HUES64 (cell line): ENCODE data around the gene PDZK1IP1.
"Not testable (repeated sequence)": the region's sequence is repeated elsewhere in the genome, so short reads cannot be mapped to it uniquely, and the experiment has no call there.

Experiments used
- H3K27ac ChIP-seq: 2 replicates; pipeline ENCODE4 v1.7.0; 2013; ENCODE audit warnings: low read depth, low read length, inconsistent platforms
- H3K27me3 ChIP-seq: 2 replicates; pipeline ENCODE4 v1.6.1; 2013; ENCODE audit warnings: mild to moderate bottlenecking, low read length; ENCODE audit not compliant: insufficient read depth
- H3K36me3 ChIP-seq: 2 replicates; pipeline ENCODE4 v1.6.1; 2013; ENCODE audit warnings: mild to moderate bottlenecking, low read length; ENCODE audit not compliant: insufficient read depth
- H3K4me1 ChIP-seq: 2 replicates; pipeline ENCODE4 v1.6.1; 2013; ENCODE audit warnings: mild to moderate bottlenecking, low read length, moderate library complexity; ENCODE audit not compliant: insufficient read depth
- H3K4me3 ChIP-seq: 2 replicates; pipeline ENCODE4 v1.5.1; 2013; ENCODE audit warnings: mild to moderate bottlenecking, low read length, moderate library complexity
- H3K9ac ChIP-seq: 2 replicates; pipeline ENCODE4 v1.6.1; 2013; ENCODE audit warnings: mild to moderate bottlenecking, low read depth, low read length
- H3K9me3 ChIP-seq: 2 replicates; pipeline ENCODE4 v1.6.1; 2013; ENCODE audit warnings: low read depth, low read length; ENCODE audit not compliant: insufficient read depth
- WGBS: fragments of 150-250, 120-280 bp; methylation state at CpG from one replicate; pipeline ENCODE4 v1.1.7; 2013; ENCODE audit warnings: missing lambda C conversion rate; 5-methylcytosine and 5-hydroxymethylcytosine counted together

Gene PDZK1IP1

GRCh38 chr1:47193496-47193895 is 3.7 kb upstream of the PDZK1IP1 start:
- peaks cover 22% of the 10 kb centered on the region for H3K27me3 ChIP-seq
- WGBS, result 83% methylated on average over 10 of the region's 10 CpGs
- H3K4me1 ChIP-seq, H3K36me3 ChIP-seq, H3K9ac ChIP-seq, H3K27ac ChIP-seq, H3K9me3 ChIP-seq, H3K4me3 ChIP-seq: not testable (repeated sequence)

DNA sequence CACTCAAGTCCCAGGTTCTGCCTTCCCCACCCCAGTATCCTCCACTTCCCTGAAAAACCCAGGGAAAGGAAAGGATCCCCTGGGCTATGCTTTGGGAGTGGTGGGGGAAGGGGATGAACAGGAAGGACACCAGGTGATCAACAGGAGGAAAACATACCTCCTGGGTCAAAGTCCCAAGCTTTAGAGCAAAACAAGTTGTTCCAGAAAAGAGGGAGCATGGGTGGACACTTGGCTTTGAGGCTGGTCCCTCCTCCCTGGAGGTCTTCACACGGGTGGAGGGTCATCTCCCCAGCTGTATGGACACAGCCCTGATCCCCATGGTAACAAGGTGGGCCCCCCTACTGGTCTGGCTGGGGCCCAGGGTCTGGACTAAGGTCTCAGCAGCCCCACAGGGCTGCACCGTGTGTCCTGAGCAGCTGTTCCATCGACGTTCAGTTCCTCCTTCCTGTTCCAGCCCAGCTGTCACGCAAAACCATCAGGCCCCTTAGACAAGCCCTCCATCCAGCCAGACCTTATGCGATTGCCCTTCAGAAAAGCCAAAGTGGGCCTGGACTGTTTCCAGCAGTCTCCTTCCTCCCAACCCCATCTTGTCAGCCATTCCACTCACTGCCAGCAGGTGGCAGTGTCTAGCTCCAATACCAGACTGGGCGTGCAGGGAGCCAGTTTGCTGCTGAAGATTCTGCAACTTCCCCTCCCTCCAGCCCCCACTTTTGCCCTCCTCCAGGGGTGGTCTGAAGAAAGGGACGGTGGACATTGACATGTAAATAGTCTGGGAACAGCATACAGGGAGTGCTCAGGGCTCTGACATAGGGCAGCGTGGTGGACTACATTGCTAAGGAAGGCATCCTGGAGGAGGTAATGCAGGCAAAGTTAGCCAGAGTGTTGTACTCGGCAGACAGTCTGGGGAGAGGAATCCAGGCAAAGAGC is 2.9 kb upstream of the PDZK1IP1 start:
- H3K9ac ChIP-seq, result no peak overlapping the region
- WGBS, result 10% methylated on average over 10 of the region's 10 CpGs
- H3K27ac ChIP-seq, result no peak overlapping the region
- H3K36me3 ChIP-seq, result no peaks in the 10 kb centered on the region
- no peak overlapping the region for H3K4me3 ChIP-seq
- H3K9me3 ChIP-seq, result no peaks in the 10 kb centered on the region
- H3K27me3 ChIP-seq, result peaks cover 18% of the 10 kb centered on the region
- H3K4me1 ChIP-seq, result peaks cover 6% of the 10 kb centered on the region; the same call in 1 of the 2 replicates

DNA sequence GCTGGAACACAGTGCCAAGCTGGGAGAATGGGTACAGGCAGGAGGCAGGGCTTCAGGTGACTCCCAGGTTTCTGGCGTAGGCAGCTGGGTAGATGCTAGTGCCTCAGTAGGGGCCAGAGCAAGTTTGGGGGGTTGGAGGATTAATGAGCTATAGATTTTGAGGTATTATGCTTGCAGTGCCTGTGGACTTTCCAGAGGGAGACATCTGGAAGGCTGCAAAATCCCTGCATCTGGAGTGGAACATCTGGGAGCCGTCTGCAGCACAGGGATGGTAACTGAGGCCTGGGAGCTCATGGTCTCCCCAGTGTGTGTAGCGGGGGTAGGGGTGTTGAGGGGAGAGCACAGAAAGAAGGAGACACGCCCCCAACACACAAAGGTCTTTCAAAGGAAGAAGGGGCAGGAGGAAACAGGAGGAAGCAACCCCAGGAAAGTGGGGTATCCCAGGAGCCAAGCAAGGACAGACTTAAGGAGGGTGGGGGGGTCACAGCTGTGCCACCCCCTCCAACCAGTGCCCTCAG is 2.2 kb upstream of the PDZK1IP1 start:
- H3K9me3 ChIP-seq, result no peaks in the 10 kb centered on the region
- no peak overlapping the region for H3K4me3 ChIP-seq
- H3K9ac ChIP-seq, result no peak overlapping the region
- peaks cover 18% of the 10 kb centered on the region for H3K27me3 ChIP-seq
- WGBS, result 96% methylated on average over 4 of the region's 4 CpGs
- H3K27ac ChIP-seq, result no peak overlapping the region
- peaks cover 6% of the 10 kb centered on the region; the same call in 1 of the 2 replicates for H3K4me1 ChIP-seq
- H3K36me3 ChIP-seq, result no peaks in the 10 kb centered on the region

DNA sequence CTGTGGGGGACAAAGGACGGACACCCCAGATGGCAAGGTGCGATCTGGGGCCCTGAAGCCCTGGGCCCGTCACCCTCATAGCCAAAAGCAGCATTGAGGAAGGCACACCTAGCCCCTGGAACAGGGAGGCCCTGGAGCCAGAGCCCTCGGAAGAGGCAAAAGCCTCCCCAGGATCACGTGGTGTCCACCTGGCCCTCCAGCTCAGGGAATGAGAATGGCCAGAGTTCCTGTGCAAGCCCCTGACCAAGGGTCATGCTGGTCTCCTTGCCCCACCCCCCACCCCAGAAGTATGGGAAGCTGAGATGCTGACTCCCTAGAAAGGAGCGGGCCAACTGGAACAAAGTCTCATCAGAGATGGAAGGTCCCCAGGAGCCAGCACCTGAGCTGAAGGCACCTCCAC is 1.0 kb upstream of the PDZK1IP1 start:
- Histone ChIP-seq H3K27ac (no peak overlapping the region), H3K9ac (no peak overlapping the region), H3K36me3 (no peaks in the 10 kb centered on the region), H3K4me1 (peaks cover 6% of the 10 kb centered on the region; the same call in 1 of the 2 replicates), H3K4me3 (no peak overlapping the region), H3K9me3 (no peaks in the 10 kb centered on the region), H3K27me3 (peaks cover 18% of the 10 kb centered on the region)
- 90% methylated on average over 6 of the region's 6 CpGs for WGBS

DNA sequence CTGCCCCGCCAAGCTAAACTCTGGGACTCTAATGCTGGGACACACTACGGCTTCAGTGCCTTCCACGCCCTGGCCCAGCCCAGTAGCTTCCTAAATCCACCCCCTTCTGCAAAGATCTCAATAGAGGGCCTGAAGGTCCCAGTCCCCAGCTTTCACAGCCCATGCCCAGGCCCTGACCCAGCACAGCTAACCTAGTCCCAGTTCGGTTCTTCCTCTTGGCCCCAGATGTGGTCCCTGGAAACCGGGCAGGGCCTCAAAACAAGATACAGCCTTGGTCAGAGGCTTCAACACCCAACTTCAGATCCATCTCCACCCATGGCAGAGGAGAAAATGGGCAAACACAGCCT is 646 bp upstream of the PDZK1IP1 start:
- whole genome bisulfite sequencing, result 86% methylated on average over 5 of the region's 5 CpGs
- no peak overlapping the region for H3K4me3 ChIP-seq
- peaks cover 6% of the 10 kb centered on the region; the same call in 1 of the 2 replicates for H3K4me1 ChIP-seq
- no peak overlapping the region for H3K27ac ChIP-seq
- H3K9ac ChIP-seq, result no peak overlapping the region
- peaks cover 18% of the 10 kb centered on the region for H3K27me3 ChIP-seq
- H3K36me3 ChIP-seq, result no peaks in the 10 kb centered on the region
- no peaks in the 10 kb centered on the region for H3K9me3 ChIP-seq

GRCh38 chr1:47188791-47189785 is 748 bp downstream of the PDZK1IP1 start:
- H3K27me3 ChIP-seq, result peaks cover 6% of the 10 kb centered on the region
- whole genome bisulfite sequencing, result 84% methylated on average over 7 of the region's 7 CpGs
- H3K9ac ChIP-seq, result no peak overlapping the region
- no peaks in the 10 kb centered on the region for H3K36me3 ChIP-seq
- no peak overlapping the region for H3K4me3 ChIP-seq
- peaks cover 6% of the 10 kb centered on the region; the same call in 1 of the 2 replicates for H3K4me1 ChIP-seq
- H3K9me3 ChIP-seq, result no peaks in the 10 kb centered on the region
- no peak overlapping the region for H3K27ac ChIP-seq

GRCh38 chr1:47187926-47188250 is 1.9 kb downstream of the PDZK1IP1 start:
- WGBS, result 87% methylated on average over 2 of the region's 2 CpGs
- no peaks in the 10 kb centered on the region; the same call in 1 of the 2 replicates for H3K27me3 ChIP-seq
- no peak overlapping the region for H3K27ac ChIP-seq
- H3K9me3 ChIP-seq, result no peaks in the 10 kb centered on the region
- no peak overlapping the region for H3K9ac ChIP-seq
- no peak overlapping the region for H3K4me3 ChIP-seq
- no peaks in the 10 kb centered on the region for H3K36me3 ChIP-seq
- peaks cover 6% of the 10 kb centered on the region; the same call in 1 of the 2 replicates for H3K4me1 ChIP-seq

GRCh38 chr1:47187231-47187925 is 2.5 kb downstream of the PDZK1IP1 start:
- H3K36me3 ChIP-seq, result no peaks in the 10 kb centered on the region
- no peak overlapping the region for H3K4me3 ChIP-seq
- H3K27me3 ChIP-seq, result no peaks in the 10 kb centered on the region; the same call in 1 of the 2 replicates
- H3K9me3 ChIP-seq, result no peaks in the 10 kb centered on the region
- no peak overlapping the region for H3K27ac ChIP-seq
- WGBS, result 88% methylated on average over 12 of the region's 12 CpGs
- H3K9ac ChIP-seq, result no peak overlapping the region
- H3K4me1 ChIP-seq, result peaks cover 2% of the 10 kb centered on the region; the same call in 1 of the 2 replicates

DNA sequence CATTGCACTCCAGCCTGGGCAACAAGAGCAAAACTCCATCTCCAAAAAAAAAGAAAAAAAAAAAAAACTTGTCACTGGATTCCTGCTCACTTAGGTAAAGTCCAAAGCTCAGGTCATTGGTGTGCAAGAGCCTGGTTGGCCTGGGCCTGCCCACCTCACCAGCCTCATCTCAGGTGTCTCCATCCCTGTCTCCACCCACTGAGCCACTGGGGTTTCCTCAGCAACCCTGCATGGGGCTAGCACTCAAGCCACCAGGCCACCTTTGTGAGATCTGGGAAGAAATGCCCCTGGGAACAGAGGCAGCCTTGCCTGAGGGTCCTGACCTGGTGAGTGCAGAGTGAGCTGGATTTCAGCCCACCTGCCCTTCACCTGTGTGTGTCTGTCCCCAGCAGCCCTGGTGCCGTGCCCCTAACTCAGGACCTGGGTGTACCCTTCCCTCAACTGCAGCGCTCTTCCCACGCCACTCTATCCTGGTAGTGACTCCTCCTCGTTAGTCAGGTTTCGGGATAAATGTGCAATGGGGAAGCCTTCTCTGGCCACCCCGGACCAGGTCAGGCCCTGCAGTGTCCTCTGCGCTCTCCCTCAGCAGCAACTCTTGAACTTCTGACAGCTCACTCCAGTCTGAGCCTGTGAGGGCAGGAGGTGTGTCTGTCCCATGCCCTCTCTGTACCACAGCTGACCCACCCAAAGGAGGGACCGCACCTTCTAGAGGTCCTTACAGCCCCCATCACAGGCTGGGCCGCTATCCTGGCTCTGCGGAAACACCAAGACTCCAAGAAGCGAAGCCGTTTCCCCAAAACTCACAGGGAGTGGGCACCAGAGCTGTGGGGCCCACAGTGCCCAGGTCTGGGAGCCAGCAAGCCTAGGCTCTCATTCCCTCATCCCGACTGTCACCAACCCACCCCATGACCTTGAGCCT is 3.3 kb downstream of the PDZK1IP1 start:
- Histone ChIP-seq H3K36me3 (no peaks in the 10 kb centered on the region), H3K4me3 (no peak overlapping the region), H3K9me3 (no peaks in the 10 kb centered on the region), H3K27ac (no peak overlapping the region), H3K27me3 (peaks cover 5% of the 10 kb centered on the region; the same call in 1 of the 2 replicates), H3K4me1 (no peaks in the 10 kb centered on the region; the same call in 1 of the 2 replicates), H3K9ac (no peak overlapping the region)
- WGBS, result 93% methylated on average over 13 of the region's 13 CpGs
